Measurements from ENCODE around the gene ASCC3.
"Not testable (repeated sequence)": the region's sequence is repeated elsewhere in the genome, so short reads cannot be mapped to it uniquely, and the experiment has no call there.

ASCC3 gene

GRCh38 chr6:100745419-100746041 lies 135.6 kb downstream of the ASCC3 start:
- FAIRE-seq: no peak
- TF ChIP-seq SPI1 (IDR thresholded peaks at IDR 0.05; ENCODE audit: low read depth, low read length) (no peak), POLR2A (IDR thresholded peaks at IDR 0.05; ENCODE audit: low read depth, low read length) (no peak), PAX5 (IDR thresholded peaks at IDR 0.05; ENCODE audit: insufficient read depth, low read length, severe bottlenecking) (no peak), TAF1 (IDR thresholded peaks at IDR 0.05; ENCODE audit: low read depth, low read length) (no peak), POLR2AphosphoS5 (IDR thresholded peaks at IDR 0.05; ENCODE audit: low read depth, low read length) (no peak), POU2F2 (IDR thresholded peaks at IDR 0.05; ENCODE audit: low read depth, low read length) (no peak)
- DNase-seq (ENCODE audit: insufficient read length, low spot score): no peak

- DNase-seq (ENCODE audit: insufficient read length, low spot score): no peak
- TF ChIP-seq POLR2A (IDR thresholded peaks at IDR 0.05; ENCODE audit: low read depth, low read length) (no peak), PAX5 (IDR thresholded peaks at IDR 0.05; ENCODE audit: insufficient read depth, low read length, severe bottlenecking) (no peak)
- FAIRE-seq: no peak
Measured at GRCh38 chr6:100740439-100740838, 140.7 kb downstream of the ASCC3 start.

GRCh38 chr6:100737720-100738119 lies 143.4 kb downstream of the ASCC3 start:
- FAIRE-seq; DNase-seq (ENCODE audit: insufficient read length, low spot score): not testable (repeated sequence)

GRCh38 chr6:100731411-100731810 lies 149.7 kb downstream of the ASCC3 start:
- FAIRE-seq: no peak
- TF ChIP-seq TAF1 (IDR thresholded peaks at IDR 0.05; ENCODE audit: low read depth, low read length) (no peak), POLR2A (IDR thresholded peaks at IDR 0.05; ENCODE audit: low read depth, low read length) (no peak), PAX5 (IDR thresholded peaks at IDR 0.05; ENCODE audit: insufficient read depth, low read length, severe bottlenecking) (no peak), POU2F2 (IDR thresholded peaks at IDR 0.05; ENCODE audit: low read depth, low read length) (no peak), POLR2AphosphoS5 (IDR thresholded peaks at IDR 0.05; ENCODE audit: low read depth, low read length) (no peak), SPI1 (IDR thresholded peaks at IDR 0.05; ENCODE audit: low read depth, low read length) (no peak)

GRCh38 chr6:100730001-100730980 lies 150.8 kb downstream of the ASCC3 start:
- TF ChIP-seq POU2F2 (IDR thresholded peaks at IDR 0.05; ENCODE audit: low read depth, low read length) (no peak), POLR2AphosphoS5 (IDR thresholded peaks at IDR 0.05; ENCODE audit: low read depth, low read length) (no peak), PAX5 (IDR thresholded peaks at IDR 0.05; ENCODE audit: insufficient read depth, low read length, severe bottlenecking) (no peak), TAF1 (IDR thresholded peaks at IDR 0.05; ENCODE audit: low read depth, low read length) (no peak), POLR2A (IDR thresholded peaks at IDR 0.05; ENCODE audit: low read depth, low read length) (no peak), SPI1 (IDR thresholded peaks at IDR 0.05; ENCODE audit: low read depth, low read length) (no peak)
- DNase-seq (ENCODE audit: insufficient read length, low spot score) (no peak), FAIRE-seq (no peak)

More at GRCh38 chr6:100731411-100731810, 149.7 kb downstream of the ASCC3 start:
- no peak for DNase-seq (ENCODE audit: insufficient read length, low spot score)

GRCh38 chr6:100726666-100727065 lies 154.5 kb downstream of the ASCC3 start:
- no peak for DNase-seq (ENCODE audit: insufficient read length, low spot score)
- no peak for TF ChIP-seq SPI1 (IDR thresholded peaks at IDR 0.05; ENCODE audit: low read depth, low read length)
- no peak for TF ChIP-seq POLR2AphosphoS5 (IDR thresholded peaks at IDR 0.05; ENCODE audit: low read depth, low read length)
- no peak for TF ChIP-seq TAF1 (IDR thresholded peaks at IDR 0.05; ENCODE audit: low read depth, low read length)
- no peak for FAIRE-seq

- FAIRE-seq (no peak), DNase-seq (ENCODE audit: insufficient read length, low spot score) (no peak)
- TF ChIP-seq POLR2AphosphoS5 (IDR thresholded peaks at IDR 0.05; ENCODE audit: low read depth, low read length) (no peak), PAX5 (IDR thresholded peaks at IDR 0.05; ENCODE audit: insufficient read depth, low read length, severe bottlenecking) (no peak), SPI1 (IDR thresholded peaks at IDR 0.05; ENCODE audit: low read depth, low read length) (no peak), TAF1 (IDR thresholded peaks at IDR 0.05; ENCODE audit: low read depth, low read length) (no peak), POLR2A (IDR thresholded peaks at IDR 0.05; ENCODE audit: low read depth, low read length) (no peak), POU2F2 (IDR thresholded peaks at IDR 0.05; ENCODE audit: low read depth, low read length) (no peak)
Measured at GRCh38 chr6:100724696-100725095, 156.4 kb downstream of the ASCC3 start.

- no peak for DNase-seq (ENCODE audit: insufficient read length, low spot score)
- TF ChIP-seq PAX5 (IDR thresholded peaks at IDR 0.05; ENCODE audit: insufficient read depth, low read length, severe bottlenecking): no peak
- no peak for TF ChIP-seq POLR2AphosphoS5 (IDR thresholded peaks at IDR 0.05; ENCODE audit: low read depth, low read length)
- TF ChIP-seq POLR2A (IDR thresholded peaks at IDR 0.05; ENCODE audit: low read depth, low read length): no peak
- no peak for TF ChIP-seq POU2F2 (IDR thresholded peaks at IDR 0.05; ENCODE audit: low read depth, low read length)
- TF ChIP-seq SPI1 (IDR thresholded peaks at IDR 0.05; ENCODE audit: low read depth, low read length): no peak
- TF ChIP-seq TAF1 (IDR thresholded peaks at IDR 0.05; ENCODE audit: low read depth, low read length): no peak
- FAIRE-seq: no peak
Measured at GRCh38 chr6:100724222-100724621, 156.9 kb downstream of the ASCC3 start.

- DNase-seq (ENCODE audit: insufficient read length, low spot score): no peak
- no peak for TF ChIP-seq SPI1 (IDR thresholded peaks at IDR 0.05; ENCODE audit: low read depth, low read length)
- TF ChIP-seq PAX5 (IDR thresholded peaks at IDR 0.05; ENCODE audit: insufficient read depth, low read length, severe bottlenecking): no peak
- TF ChIP-seq POLR2AphosphoS5 (IDR thresholded peaks at IDR 0.05; ENCODE audit: low read depth, low read length): no peak
- no peak for TF ChIP-seq POLR2A (IDR thresholded peaks at IDR 0.05; ENCODE audit: low read depth, low read length)
- TF ChIP-seq TAF1 (IDR thresholded peaks at IDR 0.05; ENCODE audit: low read depth, low read length): no peak
- TF ChIP-seq POU2F2 (IDR thresholded peaks at IDR 0.05; ENCODE audit: low read depth, low read length): no peak
- no peak for FAIRE-seq
Measured at GRCh38 chr6:100721256-100721655, 159.9 kb downstream of the ASCC3 start.

All from GM12891 (cell line).